Type B pancreatic cell (in vitro differentiated cells): Measurements from ENCODE around the gene TMEM131L. TPM values are rescaled to one million over a fixed set of nuclear protein-coding genes. Genes with fewer than 3 reads are reported as not detected.
"Not testable (repeated sequence)": the region's sequence is repeated elsewhere in the genome, so short reads cannot be mapped to it uniquely, and the experiment has no call there.

ENCODE experiments used
- DNase-seq: peaks from one replicate; pipeline ENCODE4 v3.0.0; 2021; ENCODE audit warnings: mixed read lengths; ENCODE audit not compliant: unreplicated experiment; ENCODE audit errors: extremely low spot score
- H3K27ac Mint-ChIP-seq: 2 replicates; pipeline ENCODE4 v1.8.0; 2021; ENCODE audit warnings: mild to moderate bottlenecking, mixed read lengths
- H3K27me3 Mint-ChIP-seq: 2 replicates; pipeline ENCODE4 v1.8.0; 2021; ENCODE audit warnings: mixed read lengths
- H3K36me3 Mint-ChIP-seq: 2 replicates; pipeline ENCODE4 v1.8.0; 2021; ENCODE audit warnings: mixed read lengths
- H3K4me1 Mint-ChIP-seq: one replicate; pipeline ENCODE4 v1.8.0; 2021; ENCODE audit warnings: mixed read lengths; ENCODE audit not compliant: unreplicated experiment
- H3K4me3 Mint-ChIP-seq: 2 replicates; pipeline ENCODE4 v1.8.0; 2021; ENCODE audit warnings: mild to moderate bottlenecking, mixed read lengths
- H3K9me3 Mint-ChIP-seq: 2 replicates; pipeline ENCODE4 v1.8.0; 2021; ENCODE audit warnings: mixed read lengths
- CTCF ChIP-seq: fragments of 200-600 bp; sonication (generic); conservative IDR thresholded peaks from 2 replicates; pipeline ENCODE4 v1.5.0; 2021; ENCODE audit warnings: antibody characterized with exemption, mild to moderate bottlenecking
- total RNA-seq: library from RNA; stranded (reverse); gene quantifications from 2 replicates; pipeline ENCODE4 v1.2.1, GENCODE V29; 2021; ENCODE audit warnings: low replicate concordance

The TMEM131L gene
- total RNA-seq, 1 donor from 2014 or later = 21.3 TPM

DNA sequence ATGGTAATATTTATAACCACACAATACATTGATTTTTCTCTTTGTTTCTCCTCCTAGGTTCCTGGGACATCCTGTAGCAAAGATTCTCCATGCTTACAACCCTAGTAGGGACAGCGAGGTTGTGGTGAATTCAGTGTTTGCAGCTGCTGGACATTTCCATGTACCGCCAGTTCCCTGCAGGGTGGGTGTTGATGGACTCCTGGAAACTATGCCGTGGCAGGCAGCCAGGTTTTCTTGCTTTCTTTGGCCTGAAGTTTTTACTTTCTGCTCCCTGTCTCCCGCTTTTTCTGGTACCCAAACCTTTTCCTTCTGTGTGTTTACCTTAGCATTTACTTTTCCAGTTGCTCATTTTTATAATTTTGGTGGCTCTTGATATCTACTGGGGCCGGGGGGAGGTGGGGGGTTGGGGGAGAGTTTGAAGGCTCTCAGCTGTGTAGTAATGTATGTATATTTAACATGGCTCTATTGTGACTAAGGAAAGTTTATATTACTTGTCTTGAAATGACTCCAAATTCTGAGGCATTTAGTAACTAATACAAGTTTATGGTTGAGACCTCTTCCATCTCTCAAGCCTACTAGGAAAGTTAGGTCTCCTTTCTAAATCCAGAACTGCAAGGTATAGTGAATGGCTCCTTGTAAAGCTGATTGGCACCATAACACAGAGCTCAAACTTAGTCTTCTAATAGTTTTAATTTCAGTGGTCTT lies 89.7 kb downstream of the TMEM131L start:
- Mint-ChIP-seq H3K4me3 (no peak overlapping the region), H3K36me3 (peaks cover 20% of the 10 kb centered on the region), H3K4me1 (peaks cover 12% of the 10 kb centered on the region), H3K27ac (no peak overlapping the region), H3K9me3 (peaks cover 6% of the 10 kb centered on the region), H3K27me3 (no peaks in the 10 kb centered on the region)
- no peak for TF ChIP-seq CTCF
- no peak for DNase-seq

- peaks cover 7% of the 10 kb centered on the region for H3K9me3 Mint-ChIP-seq
- no peak for TF ChIP-seq CTCF
- H3K36me3 Mint-ChIP-seq = peaks cover 22% of the 10 kb centered on the region
- no peaks in the 10 kb centered on the region for H3K27me3 Mint-ChIP-seq
- H3K27ac Mint-ChIP-seq = no peak overlapping the region
- no peak overlapping the region for H3K4me3 Mint-ChIP-seq
- no peak for DNase-seq
- peaks cover 10% of the 10 kb centered on the region for H3K4me1 Mint-ChIP-seq
These were observed 90.3 kb downstream of the TMEM131L start for GRCh38 chr4:153556435-153556815.

DNA sequence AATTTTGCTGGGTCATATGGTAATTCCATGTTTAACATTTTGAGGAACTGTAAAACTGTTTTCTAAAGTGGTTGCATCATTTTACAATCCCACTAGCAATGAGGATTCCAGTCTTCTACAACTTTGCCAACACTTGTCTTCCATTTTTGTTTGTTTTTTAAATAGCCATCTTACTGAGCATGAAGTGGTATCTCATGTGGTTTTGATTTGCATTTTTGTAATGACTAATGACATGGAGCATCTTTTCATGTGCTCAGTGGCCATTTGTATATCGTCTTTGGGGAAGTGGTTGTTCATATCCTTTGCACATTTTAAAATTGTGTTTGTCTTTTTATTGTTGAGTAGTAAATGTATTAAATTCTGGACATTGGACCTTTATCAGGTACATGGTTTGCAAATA lies 94.7 kb downstream of the TMEM131L start:
- TF ChIP-seq CTCF = no peak
- Mint-ChIP-seq H3K27ac (no peak overlapping the region), H3K4me1 (peaks cover 8% of the 10 kb centered on the region), H3K4me3 (no peak overlapping the region), H3K27me3 (no peaks in the 10 kb centered on the region), H3K36me3 (peaks cover 31% of the 10 kb centered on the region), H3K9me3 (peaks cover 12% of the 10 kb centered on the region)
- DNase-seq = no peak

- no peak for TF ChIP-seq CTCF
- H3K9me3 Mint-ChIP-seq = peaks cover 12% of the 10 kb centered on the region
- H3K4me3 Mint-ChIP-seq = no peak overlapping the region
- H3K27ac Mint-ChIP-seq = no peak overlapping the region
- H3K36me3 Mint-ChIP-seq = peaks cover 33% of the 10 kb centered on the region
- DNase-seq = no peak
- H3K27me3 Mint-ChIP-seq = no peaks in the 10 kb centered on the region
- peaks cover 27% of the 10 kb centered on the region for H3K4me1 Mint-ChIP-seq
These were observed 98.7 kb downstream of the TMEM131L start for GRCh38 chr4:153564630-153565525.

- H3K4me1 Mint-ChIP-seq = peaks cover 31% of the 10 kb centered on the region
- no peak for DNase-seq
- TF ChIP-seq CTCF = no peak
- H3K36me3 Mint-ChIP-seq = peaks cover 19% of the 10 kb centered on the region
- peaks cover 5% of the 10 kb centered on the region for H3K9me3 Mint-ChIP-seq
- no peak overlapping the region for H3K27ac Mint-ChIP-seq
- no peak overlapping the region for H3K4me3 Mint-ChIP-seq
- H3K27me3 Mint-ChIP-seq = no peaks in the 10 kb centered on the region
These were observed 100.5 kb downstream of the TMEM131L start for GRCh38 chr4:153566631-153567150.

DNA sequence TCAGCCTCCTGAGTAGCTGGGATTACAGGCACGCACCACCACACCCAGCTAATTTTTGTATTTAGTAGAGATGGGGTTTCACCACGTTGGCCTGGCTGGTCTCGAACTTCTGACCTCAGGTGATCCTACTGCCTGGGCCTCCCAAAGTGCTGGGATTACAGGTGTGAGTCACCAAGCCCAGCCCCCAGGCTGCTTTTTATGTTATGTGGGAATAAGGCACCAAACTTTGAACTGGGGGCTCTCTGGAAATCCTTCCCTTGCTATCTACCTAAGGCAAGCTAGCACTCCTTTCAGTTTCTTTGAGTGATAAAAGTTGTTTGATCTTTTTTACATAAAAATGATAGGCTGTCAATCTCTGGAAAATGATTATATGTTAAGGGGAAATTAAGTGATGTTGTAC lies 101.5 kb downstream of the TMEM131L start:
- not testable (repeated sequence) for H3K27ac Mint-ChIP-seq, DNase-seq, H3K4me3 Mint-ChIP-seq, H3K9me3 Mint-ChIP-seq, H3K27me3 Mint-ChIP-seq
- H3K36me3 Mint-ChIP-seq = peaks cover 16% of the 10 kb centered on the region
- peaks cover 31% of the 10 kb centered on the region for H3K4me1 Mint-ChIP-seq
